Endothelial cell of umbilical vein (primary cell): ENCODE data around the gene MYRFL. TPM values are rescaled to one million over a fixed set of nuclear protein-coding genes. Genes with fewer than 3 reads are reported as not detected.

Experiments used
- BruUV-seq: library from RNA; stranded (reverse); fragments of 400-500 nt; replicated peaks from 2 replicates; lab custom pipeline; 2021; lab: Mats Ljungman, UMichigan
- CTCF ChIA-PET: fragments of 300-600, 350-600 bp; sonication (Branson Sonifier 250); formaldehyde crosslinking; loops from one replicate; lab custom pipeline; 2021; ENCODE audit warnings: antibody characterized with exemption, inconsistent platforms; lab: Charles Lee
- POLR2A ChIA-PET: fragments of 300-600, 350-600 bp; sonication (Branson Sonifier 250); formaldehyde crosslinking; loops from one replicate; lab custom pipeline; 2021; ENCODE audit warnings: antibody characterized with exemption, inconsistent platforms; lab: Charles Lee
- DNase-seq: peaks from one replicate; pipeline ENCODE4 v3.0.0-alpha.2; 2011; ENCODE audit warnings: low read depth, low spot score
- FAIRE-seq: peaks from 2 replicates; lab custom pipeline; 2011; peaks lifted over from hg19 to GRCh38; lab: Jason Lieb, UNC
- H2AFZ ChIP-seq: 2 replicates; pipeline ENCODE4 v1.6.0; 2012; ENCODE audit warnings: low read depth, low read length, control low read depth, inconsistent platforms
- H3K27ac ChIP-seq: 2 replicates; pipeline ENCODE4 v1.5.1; 2011; ENCODE audit warnings: low read depth, mild to moderate bottlenecking, control low read depth, low read length, moderate library complexity; ENCODE audit not compliant: insufficient read depth
- H3K27me3 ChIP-seq, 2 experiments: 2 replicates each; pipeline versions ENCODE4 v1.6.0 to v1.6.1; 2011; ENCODE audit warnings: low read length in 2 of 2, mixed read lengths in 1 of 2; ENCODE audit not compliant: control insufficient read depth in 2 of 2, insufficient read depth in 2 of 2
- H3K36me3 ChIP-seq, 2 experiments: 2 replicates in 1 of 2; 3 replicates in 1 of 2; pipeline ENCODE4 v1.5.1; 2011; ENCODE audit warnings: low read length in 2 of 2, mild to moderate bottlenecking in 1 of 2, moderate library complexity in 1 of 2; ENCODE audit not compliant: control insufficient read depth in 2 of 2, insufficient read depth in 2 of 2; ENCODE audit errors: extremely low read depth in 1 of 2
- H3K4me1 ChIP-seq: 3 replicates; pipeline ENCODE4 v1.5.1; 2011; ENCODE audit warnings: mild to moderate bottlenecking, low read length; ENCODE audit not compliant: control insufficient read depth, insufficient read depth; ENCODE audit errors: extremely low read depth
- H3K4me2 ChIP-seq: 2 replicates; pipeline ENCODE4 v1.6.1; 2011; ENCODE audit warnings: low read length, control low read depth, mixed read lengths; ENCODE audit not compliant: insufficient read depth
- H3K4me3 ChIP-seq, 3 experiments: fragments of 200-600 bp in 1 of 3; sonication (generic), shearing (Covaris generic) in 1 of 3; replicated peaks in 1 of 3; 2 replicates each; pipeline ENCODE4 v1.5.1; 2011 to 2016; ENCODE audit warnings: control low read depth in 3 of 3, low read length in 3 of 3, mild to moderate bottlenecking in 2 of 3, inconsistent platforms in 1 of 3, low read depth in 1 of 3, moderate library complexity in 1 of 3; ENCODE audit not compliant: insufficient read depth in 1 of 3
- H3K79me2 ChIP-seq: 2 replicates; pipeline ENCODE4 v1.6.0; 2012; ENCODE audit warnings: low read length, inconsistent platforms; ENCODE audit not compliant: control insufficient read depth, insufficient read depth
- H3K9ac ChIP-seq: replicated peaks from 2 replicates; pipeline ENCODE3; 2011; ENCODE audit warnings: low read length, control low read depth; ENCODE audit not compliant: insufficient read depth; ENCODE audit errors: extremely low read depth
- H3K9me1 ChIP-seq: replicated peaks from 3 replicates; pipeline ENCODE4 v1.6.0; 2011; ENCODE audit warnings: mild to moderate bottlenecking, low read length; ENCODE audit not compliant: control insufficient read depth, insufficient read depth; ENCODE audit errors: extremely low read depth
- H3K9me3 ChIP-seq: replicated peaks from 2 replicates; pipeline ENCODE4 v1.5.1; 2012; ENCODE audit warnings: low read length, inconsistent platforms; ENCODE audit not compliant: control insufficient read depth, insufficient read depth
- H4K20me1 ChIP-seq: replicated peaks from 2 replicates; pipeline ENCODE3; 2011; ENCODE audit warnings: mild to moderate bottlenecking, low read length; ENCODE audit not compliant: control insufficient read depth, insufficient read depth; ENCODE audit errors: extremely low read depth
- CTCF ChIP-seq, 2 donors: IDR thresholded peaks; 1 replicate in 1 of 2; 2 replicates in 1 of 2; pipeline ENCODE4 v1.5.1; 2011; ENCODE audit warnings: low read length in 2 of 2, mild to moderate bottlenecking in 2 of 2, moderate library complexity in 2 of 2, control low read depth in 1 of 2, inconsistent platforms in 1 of 2, low read depth in 1 of 2; ENCODE audit not compliant: insufficient read depth in 1 of 2; ENCODE audit errors: extremely low read depth in 1 of 2
- EZH2 ChIP-seq: IDR thresholded peaks from 2 replicates; pipeline ENCODE4 v1.6.1; 2012; ENCODE audit warnings: borderline replicate concordance, low read depth, mild to moderate bottlenecking, moderate library complexity, low read length, inconsistent platforms; ENCODE audit not compliant: severe bottlenecking
- FOS ChIP-seq: IDR thresholded peaks from 2 replicates; pipeline ENCODE4 v1.6.1; 2011; ENCODE audit warnings: mild to moderate bottlenecking, low read length, moderate library complexity, borderline replicate concordance; ENCODE audit not compliant: insufficient read depth
- GATA2 ChIP-seq: IDR thresholded peaks from 2 replicates; pipeline ENCODE4 v1.7.0; 2011; ENCODE audit warnings: low read depth, mild to moderate bottlenecking, moderate library complexity, mixed read lengths, low read length; ENCODE audit not compliant: insufficient read length, insufficient read depth
- JUN ChIP-seq: IDR thresholded peaks from 2 replicates; pipeline ENCODE4 v1.6.1; 2011; ENCODE audit warnings: borderline replicate concordance, low read depth; ENCODE audit not compliant: insufficient read length, insufficient read depth
- MAX ChIP-seq: IDR thresholded peaks from 2 replicates; pipeline ENCODE4 v1.6.1; 2011; ENCODE audit not compliant: insufficient read depth, insufficient read length
- MYC ChIP-seq: IDR thresholded peaks from one replicate; pipeline ENCODE4 v1.6.1; 2011; ENCODE audit warnings: mild to moderate bottlenecking, low read depth, low read length
- POLR2A ChIP-seq: IDR thresholded peaks from 2 replicates; pipeline ENCODE4 v1.6.1; 2012; ENCODE audit warnings: low read depth, mild to moderate bottlenecking, control low read depth, low read length
- POLR2AphosphoS5 ChIP-seq: IDR thresholded peaks from 2 replicates; pipeline ENCODE4 v1.6.1; 2012; ENCODE audit warnings: low read depth, mild to moderate bottlenecking, control low read depth, low read length, moderate library complexity; ENCODE audit not compliant: insufficient read depth
- dilution Hi-C: fragments of 300-500 bp; cut with MboI; formaldehyde crosslinking; loops from one replicate; pipeline ENCODE4 v1.15.0; 2019; ENCODE audit warnings: low sequenced_read_pairs; ENCODE audit not compliant: extremely low pct_ligation_motif_present
- intact Hi-C: fragments of 100-400 bp; cut with micrococcal nuclease; formaldehyde crosslinking; loops from one replicate; pipeline ENCODE4 v1.10.0; 2022
- polyA plus RNA-seq, 4 experiments: library from polyadenylated mRNA; depleted of rRNA in 3 of 4; stranded (reverse) in 3 of 4; unstranded in 1 of 4; fragments of >200 nt; gene quantifications; 2 replicates each; pipeline versions ENCODE4 v1.2.1 to v1.2.3, GENCODE V29; 2011 to 2012; ENCODE audit warnings: missing spikeins in 1 of 4
- total RNA-seq: library from RNA; stranded (reverse); gene quantifications from 2 replicates; pipeline ENCODE4 v1.2.3, GENCODE V29; 2021

MYRFL gene
- total and polyA plus RNA-seq, 2 donors (not counting 3 experiments of a cell fraction or from before 2014, with no cell fraction given), result not detected

- no peaks in the 10 kb centered on the region for H3K27me3 ChIP-seq
- DNase-seq (peak; percentile 25), FAIRE-seq (no peak)
- ChIA-PET CTCF (interaction anchor here (0.5 kb wide), 1 partner anchor 1248 kb away, joined by 3 read pairs; no protein-coding TSS in a partner anchor), POLR2A (interaction anchor here (0.6 kb wide), 1 partner anchor 249 kb away, joined by 5 read pairs; no protein-coding TSS in a partner anchor)
- no peaks in the 10 kb centered on the region for H3K9me3 ChIP-seq
- no peak overlapping the region for H3K4me2 ChIP-seq
- no peaks in the 10 kb centered on the region for H3K36me3 ChIP-seq
- intact Hi-C loops (no loop called here), dilution Hi-C loops (no loop called here)
- no peak overlapping the region for H3K4me3 ChIP-seq
- no TSS peak for BruUV-seq
- no peak overlapping the region for H2AFZ ChIP-seq
- no peaks in the 10 kb centered on the region for H3K9me1 ChIP-seq
- H3K79me2 ChIP-seq, result no peaks in the 10 kb centered on the region
- H3K9ac ChIP-seq, result no peak overlapping the region
- no peak overlapping the region for H3K27ac ChIP-seq
- H4K20me1 ChIP-seq, result no peaks in the 10 kb centered on the region
- TF ChIP-seq EZH2 (no peak), POLR2A (no peak), MAX (no peak), MYC (no peak), GATA2 (no peak), JUN (no peak), CTCF (IDR thresholded peaks at IDR 0.05; ENCODE audit: extremely low read depth in 1 of 2, insufficient read depth in 1 of 2, low read depth in 1 of 2, low read length in 2 of 2) (no peak), FOS (no peak), POLR2AphosphoS5 (no peak)
- no peaks in the 10 kb centered on the region for H3K4me1 ChIP-seq
Measured at GRCh38 chr12:69994724-69995173, 169.7 kb downstream of the MYRFL start.
